GM23338 (cell line): Measurements from ENCODE around the gene CHRDL1. TPM values are rescaled to one million over a fixed set of nuclear protein-coding genes. Genes with fewer than 3 reads are reported as not detected.

Source experiments
- ATAC-seq: fragments of 200-7000 bp; cut with Tn5 transposase; 3 replicates; pipeline ENCODE4 v1.9.1; 2020
- DNase-seq: peaks from one replicate; pipeline ENCODE4 v3.0.0-alpha.2; 2015; ENCODE audit warnings: low spot score
- H2AFZ ChIP-seq: fragments of 200-600 bp; sonication (generic); 2 replicates; pipeline ENCODE4 v1.8.0; 2016; ENCODE audit warnings: antibody characterized with exemption, mild to moderate bottlenecking, moderate library complexity
- H3F3A ChIP-seq: fragments of 200-600 bp; sonication (generic); replicated peaks from 2 replicates; pipeline ENCODE4 v1.8.0; 2017; ENCODE audit warnings: antibody characterized with exemption, mixed run types, low read depth
- H3K27ac ChIP-seq: fragments of 200-600 bp; sonication (generic); 2 replicates; pipeline ENCODE4 v1.6.1; 2016; ENCODE audit warnings: low read depth
- H3K27me3 ChIP-seq: fragments of 200-600 bp; sonication (generic); 2 replicates; pipeline ENCODE4 v1.8.0; 2016; ENCODE audit warnings: mild to moderate bottlenecking, mixed run types, moderate library complexity; ENCODE audit not compliant: insufficient read depth
- H3K36me3 ChIP-seq: fragments of 200-600 bp; sonication (generic); 2 replicates; pipeline ENCODE4 v1.8.0; 2016; ENCODE audit warnings: mild to moderate bottlenecking; ENCODE audit not compliant: insufficient read depth
- H3K4me1 ChIP-seq: fragments of 200-600 bp; sonication (generic); 2 replicates; pipeline ENCODE4 v1.8.0; 2016; ENCODE audit warnings: mild to moderate bottlenecking, moderate library complexity; ENCODE audit not compliant: insufficient read depth
- H3K4me2 ChIP-seq: fragments of 200-600 bp; sonication (generic); 2 replicates; pipeline ENCODE4 v1.7.1; 2017; ENCODE audit warnings: mixed run types
- H3K4me3 ChIP-seq: fragments of 200-600 bp; sonication (generic); 2 replicates; pipeline ENCODE4 v1.6.1; 2016; ENCODE audit warnings: mixed run types
- H3K79me2 ChIP-seq: fragments of 200-600 bp; sonication (generic); replicated peaks from 2 replicates; pipeline ENCODE4 v1.8.0; 2017; ENCODE audit warnings: mild to moderate bottlenecking; ENCODE audit not compliant: insufficient read depth
- H3K9me2 ChIP-seq: fragments of 200-600 bp; sonication (generic); 2 replicates; pipeline ENCODE4 v1.8.0; 2017; ENCODE audit not compliant: insufficient read depth
- H4K20me1 ChIP-seq: fragments of 200-600 bp; sonication (generic); replicated peaks from 2 replicates; pipeline ENCODE4 v1.8.0; 2017; ENCODE audit warnings: mild to moderate bottlenecking; ENCODE audit not compliant: insufficient read depth
- H3K27ac Mint-ChIP-seq: 2 replicates; pipeline ENCODE4 v1.8.0; 2020; ENCODE audit warnings: inconsistent platforms, mild to moderate bottlenecking, moderate library complexity, mixed read lengths
- H3K27me3 Mint-ChIP-seq: 3 replicates; pipeline ENCODE4 v1.8.0; 2022; ENCODE audit warnings: low read depth, mild to moderate bottlenecking, moderate library complexity, mixed read lengths, inconsistent platforms; ENCODE audit not compliant: insufficient read depth, poor library complexity
- H3K36me3 Mint-ChIP-seq: 3 replicates; pipeline ENCODE4 v1.8.0; 2021; ENCODE audit warnings: low read depth, mild to moderate bottlenecking, inconsistent platforms, moderate library complexity, mixed read lengths
- H3K4me1 Mint-ChIP-seq: 3 replicates; pipeline ENCODE4 v1.8.0; 2020; ENCODE audit warnings: mild to moderate bottlenecking, inconsistent platforms, mixed read lengths
- H3K4me3 Mint-ChIP-seq: 3 replicates; pipeline ENCODE4 v1.8.0; 2021; ENCODE audit warnings: moderate library complexity, mild to moderate bottlenecking, inconsistent platforms, mixed read lengths
- H3K9me3 Mint-ChIP-seq: 3 replicates; pipeline ENCODE4 v1.8.0; 2020; ENCODE audit warnings: moderate library complexity, mild to moderate bottlenecking, inconsistent platforms, mixed read lengths
- CREB1 ChIP-seq: fragments of 250-450 bp; sonication (Bioruptor Pico); IDR thresholded peaks from 2 replicates; pipeline ENCODE4 v1.5.0; 2020; ENCODE audit warnings: low read depth, mild to moderate bottlenecking, moderate library complexity
- CTCF ChIP-seq, 2 experiments: fragments of 200-600 bp in 1 of 2; sonication (generic) in 1 of 2; conservative IDR thresholded peaks; 2 replicates each; pipeline versions ENCODE4 v1.5.1 to v1.6.1; 2016 to 2017; ENCODE audit warnings: antibody characterized with exemption in 2 of 2, low read depth in 2 of 2, mild to moderate bottlenecking in 2 of 2, moderate library complexity in 1 of 2
- ETS1 ChIP-seq: IDR thresholded peaks from 2 replicates; pipeline ENCODE4 v1.6.1; 2016; ENCODE audit warnings: antibody characterized with exemption
- EZH2phosphoT487 ChIP-seq: fragments of 200-600 bp; sonication (generic); IDR thresholded peaks from one replicate; pipeline ENCODE4 v1.8.1; 2018; ENCODE audit warnings: antibody characterized with exemption; ENCODE audit not compliant: unreplicated experiment
- NANOG ChIP-seq: IDR thresholded peaks from 2 replicates; pipeline ENCODE4 v1.6.1; 2016; ENCODE audit warnings: antibody characterized with exemption, borderline replicate concordance
- POLR2AphosphoS5 ChIP-seq: IDR thresholded peaks from 2 replicates; pipeline ENCODE4 v1.6.1; 2016; ENCODE audit warnings: antibody characterized with exemption, low read depth
- REST ChIP-seq: IDR thresholded peaks from one replicate; pipeline ENCODE4 v1.6.1; 2018; ENCODE audit warnings: antibody characterized with exemption; ENCODE audit not compliant: unreplicated experiment
- ZNF114 ChIP-seq: fragments of 250-450 bp; sonication (Bioruptor Pico); IDR thresholded peaks from 2 replicates; pipeline ENCODE4 v1.5.0; 2020; ENCODE audit warnings: mild to moderate bottlenecking, moderate library complexity
- ZNF331 ChIP-seq: fragments of 250-450 bp; sonication (Bioruptor Pico); IDR thresholded peaks from 2 replicates; pipeline ENCODE4 v1.5.0; 2020; ENCODE audit warnings: low read depth, mild to moderate bottlenecking, moderate library complexity
- ZNF462 ChIP-seq: fragments of 250-450 bp; sonication (Bioruptor Pico); IDR thresholded peaks from 2 replicates; pipeline ENCODE4 v1.5.0; 2020; ENCODE audit warnings: mild to moderate bottlenecking, moderate library complexity
- polyA plus RNA-seq: library from polyadenylated mRNA; unstranded; fragments of >200 nt; fragmentation: Nextera tagmentation; extraction: Ambion mirVana; gene quantifications from 2 replicates; pipeline ENCODE4 v1.2.1, GENCODE V29; 2016
- total RNA-seq: library from RNA; depleted of rRNA; stranded (reverse); fragments of >200 nt; shearing (Covaris generic); gene quantifications from 2 replicates; pipeline ENCODE4 v1.2.3, GENCODE V29; 2014

Gene CHRDL1
- total and polyA plus RNA-seq, 2 experiments from 2014 or later, result 3.6 to 9.8 TPM

- peaks cover 2% of the 10 kb centered on the region for H3K27me3 Mint-ChIP-seq
- Histone ChIP-seq H4K20me1 (no peaks in the 10 kb centered on the region), H3K36me3 (no peaks in the 10 kb centered on the region), H3K27ac (no peak overlapping the region), H3K9me2 (no peaks in the 10 kb centered on the region), H3F3A (no peaks in the 10 kb centered on the region), H3K79me2 (no peaks in the 10 kb centered on the region), H3K27me3 (no peaks in the 10 kb centered on the region), H3K4me1 (no peaks in the 10 kb centered on the region), H3K4me3 (no peak overlapping the region), H2AFZ (no peak overlapping the region), H3K4me2 (no peak overlapping the region)
- no peak overlapping the region for H3K27ac Mint-ChIP-seq
- H3K9me3 Mint-ChIP-seq, result no peaks in the 10 kb centered on the region
- ATAC-seq, result no peak
- H3K4me1 Mint-ChIP-seq, result 0 out of 3 replicates have a peak, but pooled peaks cover under 1% of the 10 kb centered on the region
- DNase-seq, result no peak
- TF ChIP-seq ZNF462 (CRISPR knock-in tag) (no peak), CTCF (conservative IDR thresholded peaks at IDR 0.05; ENCODE audit: low read depth in 2 of 2) (no peak), ZNF331 (CRISPR knock-in tag) (no peak), CREB1 (CRISPR knock-in tag) (no peak), POLR2AphosphoS5 (no peak), ZNF114 (CRISPR knock-in tag) (no peak), ETS1 (no peak), REST (no peak), EZH2phosphoT487 (no peak), NANOG (no peak)
- H3K36me3 Mint-ChIP-seq, result no peaks in the 10 kb centered on the region
- no peak overlapping the region for H3K4me3 Mint-ChIP-seq
Measured at GRCh38 chrX:110806145-110806544, 10.5 kb upstream of the CHRDL1 start.
